B cell (primary cell): ENCODE data around the gene RBPJL.

Experiments used
- EZH2 ChIP-seq: IDR thresholded peaks from 2 replicates; pipeline ENCODE4 v1.6.1; 2012; ENCODE audit warnings: borderline replicate concordance, low read depth, mild to moderate bottlenecking, moderate library complexity, low read length; ENCODE audit not compliant: insufficient read depth, poor library complexity, severe bottlenecking
- TF ChIP-seq, protein P1 (sequence below): fragments of 200-600 bp; IDR thresholded peaks from one replicate; pipeline ENCODE4 v1.8.0; 2022; ENCODE audit warnings: antibody characterized with exemption, mild to moderate bottlenecking

DNA sequence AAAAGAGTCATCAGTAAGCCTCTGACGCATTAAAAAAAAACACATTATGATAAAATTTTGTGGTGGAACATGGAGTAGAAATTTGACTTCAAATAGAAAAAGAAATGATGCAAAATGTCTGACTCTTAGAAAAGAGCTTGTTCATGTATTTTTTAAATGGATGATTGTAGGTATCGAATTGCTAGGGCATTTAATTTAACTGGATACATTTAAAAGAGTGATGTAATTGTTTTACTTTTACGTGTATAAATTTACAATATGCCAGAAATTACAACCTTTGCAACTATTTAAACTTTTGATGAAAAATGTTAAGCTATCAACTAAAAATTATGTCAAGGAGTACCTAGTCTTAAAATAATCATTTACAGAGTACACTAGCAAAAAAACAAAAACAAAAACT, 46.1 kb downstream of the RBPJL start:
- TF ChIP-seq EZH2: no peak
- TF ChIP-seq, protein P1, sequence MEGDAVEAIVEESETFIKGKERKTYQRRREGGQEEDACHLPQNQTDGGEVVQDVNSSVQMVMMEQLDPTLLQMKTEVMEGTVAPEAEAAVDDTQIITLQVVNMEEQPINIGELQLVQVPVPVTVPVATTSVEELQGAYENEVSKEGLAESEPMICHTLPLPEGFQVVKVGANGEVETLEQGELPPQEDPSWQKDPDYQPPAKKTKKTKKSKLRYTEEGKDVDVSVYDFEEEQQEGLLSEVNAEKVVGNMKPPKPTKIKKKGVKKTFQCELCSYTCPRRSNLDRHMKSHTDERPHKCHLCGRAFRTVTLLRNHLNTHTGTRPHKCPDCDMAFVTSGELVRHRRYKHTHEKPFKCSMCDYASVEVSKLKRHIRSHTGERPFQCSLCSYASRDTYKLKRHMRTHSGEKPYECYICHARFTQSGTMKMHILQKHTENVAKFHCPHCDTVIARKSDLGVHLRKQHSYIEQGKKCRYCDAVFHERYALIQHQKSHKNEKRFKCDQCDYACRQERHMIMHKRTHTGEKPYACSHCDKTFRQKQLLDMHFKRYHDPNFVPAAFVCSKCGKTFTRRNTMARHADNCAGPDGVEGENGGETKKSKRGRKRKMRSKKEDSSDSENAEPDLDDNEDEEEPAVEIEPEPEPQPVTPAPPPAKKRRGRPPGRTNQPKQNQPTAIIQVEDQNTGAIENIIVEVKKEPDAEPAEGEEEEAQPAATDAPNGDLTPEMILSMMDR: no peak
